ENCODE measurements around the gene MDM1.

MDM1 gene

DNA sequence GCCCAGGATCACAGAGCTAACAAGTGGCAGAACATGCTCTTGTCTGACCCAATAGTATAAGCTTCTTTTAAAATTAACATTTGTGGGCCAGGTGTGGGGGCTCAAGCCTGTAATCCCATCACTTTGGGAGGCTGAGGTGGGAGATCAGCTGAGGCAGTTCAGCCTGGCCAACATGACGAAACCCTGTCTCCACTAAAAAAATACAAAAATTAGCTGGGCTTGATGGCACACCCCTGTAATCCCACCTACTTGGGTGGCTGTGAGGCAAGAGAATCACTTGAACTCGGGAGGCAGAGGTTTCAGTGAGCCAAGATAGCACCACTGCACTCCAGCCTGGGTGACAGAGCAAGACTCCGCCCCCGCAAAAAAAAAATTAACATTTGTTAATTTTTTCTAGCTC lies 45.8 kb downstream of the MDM1 start:
- Histone ChIP-seq H3K9me3 (ENCODE audit: control insufficient read depth, low read length) (no peaks in the 10 kb centered on the region), H3K27me3 (ENCODE audit: control insufficient read depth, insufficient read depth, low read length) (no peaks in the 10 kb centered on the region), H2AFZ (no peak overlapping the region), H3K4me2 (ENCODE audit: low read length) (no peak overlapping the region), H3K27ac (no peak overlapping the region), H3K4me3 (ENCODE audit: low read depth, low read length) (no peak overlapping the region), H3K79me2 (no peaks in the 10 kb centered on the region), H3K9ac (no peak overlapping the region), H3K36me3 (ENCODE audit: control insufficient read depth, insufficient read depth, low read length) (no peaks in the 10 kb centered on the region), H3K4me1 (peaks cover 3% of the 10 kb centered on the region)
- TF ChIP-seq, protein P1, sequence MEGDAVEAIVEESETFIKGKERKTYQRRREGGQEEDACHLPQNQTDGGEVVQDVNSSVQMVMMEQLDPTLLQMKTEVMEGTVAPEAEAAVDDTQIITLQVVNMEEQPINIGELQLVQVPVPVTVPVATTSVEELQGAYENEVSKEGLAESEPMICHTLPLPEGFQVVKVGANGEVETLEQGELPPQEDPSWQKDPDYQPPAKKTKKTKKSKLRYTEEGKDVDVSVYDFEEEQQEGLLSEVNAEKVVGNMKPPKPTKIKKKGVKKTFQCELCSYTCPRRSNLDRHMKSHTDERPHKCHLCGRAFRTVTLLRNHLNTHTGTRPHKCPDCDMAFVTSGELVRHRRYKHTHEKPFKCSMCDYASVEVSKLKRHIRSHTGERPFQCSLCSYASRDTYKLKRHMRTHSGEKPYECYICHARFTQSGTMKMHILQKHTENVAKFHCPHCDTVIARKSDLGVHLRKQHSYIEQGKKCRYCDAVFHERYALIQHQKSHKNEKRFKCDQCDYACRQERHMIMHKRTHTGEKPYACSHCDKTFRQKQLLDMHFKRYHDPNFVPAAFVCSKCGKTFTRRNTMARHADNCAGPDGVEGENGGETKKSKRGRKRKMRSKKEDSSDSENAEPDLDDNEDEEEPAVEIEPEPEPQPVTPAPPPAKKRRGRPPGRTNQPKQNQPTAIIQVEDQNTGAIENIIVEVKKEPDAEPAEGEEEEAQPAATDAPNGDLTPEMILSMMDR (IDR thresholded peaks at IDR 0.05) = no peak

DNA sequence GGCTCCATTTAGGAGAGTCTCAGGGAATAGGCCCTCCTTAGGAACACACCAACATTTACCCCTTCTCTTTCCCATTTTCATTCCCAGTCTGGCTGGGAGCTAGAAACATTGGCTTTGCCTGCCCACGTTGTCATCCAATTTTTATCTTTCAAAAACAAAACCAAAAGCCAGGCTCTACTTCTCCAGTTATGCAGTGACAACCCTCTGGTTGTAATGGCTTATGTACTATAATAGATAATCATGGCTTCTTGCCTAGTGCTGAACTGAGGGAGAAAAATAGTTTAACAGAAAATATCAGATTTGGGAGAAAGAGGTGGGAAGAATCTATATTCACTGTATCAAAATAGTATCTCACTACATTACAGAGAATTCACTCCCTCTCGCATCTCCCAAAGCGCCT lies 46.6 kb downstream of the MDM1 start:
- Histone ChIP-seq H3K4me2 (ENCODE audit: low read length) (no peak overlapping the region), H3K79me2 (no peaks in the 10 kb centered on the region), H3K27me3 (ENCODE audit: control insufficient read depth, insufficient read depth, low read length) (no peaks in the 10 kb centered on the region), H3K9ac (no peak overlapping the region), H3K4me1 (peaks cover 3% of the 10 kb centered on the region), H3K27ac (no peak overlapping the region), H3K9me3 (ENCODE audit: control insufficient read depth, low read length) (no peaks in the 10 kb centered on the region), H3K4me3 (ENCODE audit: low read depth, low read length) (no peak overlapping the region), H2AFZ (no peak overlapping the region), H3K36me3 (ENCODE audit: control insufficient read depth, insufficient read depth, low read length) (no peaks in the 10 kb centered on the region)
- TF ChIP-seq, protein P1 (IDR thresholded peaks at IDR 0.05) = no peak

DNA sequence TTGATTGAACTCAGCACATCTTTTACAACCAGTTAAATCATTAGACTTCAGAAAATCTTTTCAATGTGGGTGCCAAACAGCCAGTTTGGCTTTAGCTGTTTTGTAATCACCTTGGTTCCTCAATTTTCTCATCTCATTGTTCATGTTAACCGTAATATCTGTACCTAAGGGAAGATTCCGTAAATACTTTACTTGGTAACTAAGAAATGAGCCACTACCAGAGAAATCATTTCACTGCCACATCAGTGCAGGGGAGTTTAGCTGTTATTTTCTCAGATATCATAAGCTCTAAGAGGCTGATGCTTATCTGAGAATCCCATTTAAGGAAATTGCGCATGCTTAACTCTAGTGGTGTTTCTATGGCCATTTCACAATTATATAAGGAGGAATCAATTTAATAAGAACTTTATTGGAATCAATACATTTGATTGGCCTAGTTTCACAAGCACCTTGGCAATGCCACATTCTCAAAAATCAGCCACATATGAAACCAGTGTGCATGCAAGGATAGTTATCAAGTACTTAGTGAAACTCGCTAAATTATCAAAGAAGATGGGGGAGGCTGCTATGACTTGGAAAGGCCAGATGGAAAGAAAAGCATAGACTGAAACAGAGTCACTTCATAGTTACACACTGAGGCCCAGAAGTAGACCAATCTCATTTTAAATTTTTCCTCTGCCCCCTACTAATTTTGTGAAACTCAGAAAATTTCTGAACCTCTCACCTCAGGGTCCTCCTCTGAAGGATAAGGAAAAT lies 50.7 kb downstream of the MDM1 start:
- Histone ChIP-seq H3K4me2 (ENCODE audit: low read length) (no peak overlapping the region), H3K9ac (no peak overlapping the region), H3K4me3 (ENCODE audit: low read depth, low read length) (no peak overlapping the region), H3K27ac (no peak overlapping the region), H3K79me2 (no peaks in the 10 kb centered on the region), H3K36me3 (ENCODE audit: control insufficient read depth, insufficient read depth, low read length) (no peaks in the 10 kb centered on the region), H3K9me3 (ENCODE audit: control insufficient read depth, low read length) (no peaks in the 10 kb centered on the region), H3K4me1 (peaks cover 4% of the 10 kb centered on the region), H3K27me3 (ENCODE audit: control insufficient read depth, insufficient read depth, low read length) (no peaks in the 10 kb centered on the region), H2AFZ (no peak overlapping the region)
- TF ChIP-seq, protein P1 (IDR thresholded peaks at IDR 0.05) = no peak

DNA sequence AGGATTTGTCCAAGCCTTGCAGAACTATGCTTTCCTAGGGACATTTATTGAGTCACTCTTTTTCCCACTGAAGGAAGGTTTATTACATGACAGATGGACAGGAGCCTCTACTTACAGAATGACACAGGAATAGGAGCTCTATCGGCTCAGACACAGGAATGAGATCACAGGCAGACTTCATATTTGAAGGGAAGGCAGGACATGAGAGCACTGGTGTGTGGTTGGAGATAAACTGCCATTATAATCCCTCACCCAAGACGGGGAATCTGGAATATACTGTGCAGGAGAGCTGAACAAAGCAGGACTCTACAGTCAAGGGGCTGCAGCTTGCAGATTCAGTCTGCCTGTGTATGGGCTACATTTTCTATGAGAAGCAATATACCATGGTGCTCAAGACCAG lies 51.9 kb downstream of the MDM1 start:
- H3K4me2 ChIP-seq (ENCODE audit: low read length) = no peak overlapping the region
- no peaks in the 10 kb centered on the region for H3K79me2 ChIP-seq
- no peaks in the 10 kb centered on the region for H3K9me3 ChIP-seq (ENCODE audit: control insufficient read depth, low read length)
- no peak overlapping the region for H3K4me3 ChIP-seq (ENCODE audit: low read depth, low read length)
- peaks cover 4% of the 10 kb centered on the region for H3K4me1 ChIP-seq
- H3K36me3 ChIP-seq (ENCODE audit: control insufficient read depth, insufficient read depth, low read length) = no peaks in the 10 kb centered on the region
- H3K9ac ChIP-seq = no peak overlapping the region
- TF ChIP-seq, protein P1 (IDR thresholded peaks at IDR 0.05) = no peak
- H3K27ac ChIP-seq = no peak overlapping the region
- no peaks in the 10 kb centered on the region for H3K27me3 ChIP-seq (ENCODE audit: control insufficient read depth, insufficient read depth, low read length)
- no peak overlapping the region for H2AFZ ChIP-seq
